Loucy (cell line): ENCODE data around the gene SHC3.

ENCODE experiments used
- H2AFZ ChIP-seq: fragments of 200-600 bp; sonication (generic); 2 replicates; pipeline ENCODE4 v1.6.0; 2016; ENCODE audit warnings: antibody characterized with exemption, mild to moderate bottlenecking, low read length, moderate library complexity
- H3F3A ChIP-seq: fragments of 200-600 bp; 2 replicates; pipeline ENCODE4 v1.6.0; 2016; ENCODE audit warnings: antibody characterized with exemption, low read depth, mild to moderate bottlenecking
- H3K27me3 ChIP-seq: fragments of 200-600 bp; sonication (generic); 2 replicates; pipeline ENCODE4 v1.6.1; 2014; ENCODE audit warnings: low read length, mild to moderate bottlenecking; ENCODE audit not compliant: insufficient read depth, poor library complexity, severe bottlenecking
- H3K36me3 ChIP-seq: fragments of 200-600 bp; sonication (generic); 2 replicates; pipeline ENCODE4 v1.6.1; 2016; ENCODE audit warnings: low read length; ENCODE audit not compliant: insufficient read depth
- H3K4me1 ChIP-seq: fragments of 200-600 bp; sonication (generic); 2 replicates; pipeline ENCODE4 v1.5.1; 2014; ENCODE audit warnings: low read length, mild to moderate bottlenecking; ENCODE audit not compliant: insufficient read depth, poor library complexity, severe bottlenecking
- H3K4me2 ChIP-seq: fragments of 200-600 bp; sonication (generic); 2 replicates; pipeline ENCODE4 v1.6.0; 2014; ENCODE audit warnings: antibody characterized with exemption, low read length, low read depth, mild to moderate bottlenecking; ENCODE audit not compliant: poor library complexity, severe bottlenecking
- H3K4me3 ChIP-seq: fragments of 200-600 bp; sonication (generic); 2 replicates; pipeline ENCODE4 v1.5.1; 2014; ENCODE audit warnings: low read length, mild to moderate bottlenecking, mixed read lengths; ENCODE audit not compliant: poor library complexity, severe bottlenecking
- H3K79me2 ChIP-seq: fragments of 200-600 bp; sonication (generic); 2 replicates; pipeline ENCODE4 v1.6.1; 2014; ENCODE audit warnings: low read length; ENCODE audit not compliant: insufficient read depth
- H3K9ac ChIP-seq: fragments of 200-600 bp; sonication (generic); 2 replicates; pipeline ENCODE4 v1.6.0; 2014; ENCODE audit warnings: mild to moderate bottlenecking, low read depth, low read length, moderate library complexity; ENCODE audit not compliant: poor library complexity, severe bottlenecking
- H3K9me2 ChIP-seq: fragments of 200-600 bp; sonication (generic); replicated peaks from 2 replicates; pipeline ENCODE4 v1.6.1; 2016; ENCODE audit warnings: low read depth, low read length, mixed read lengths
- H3K9me3 ChIP-seq: fragments of 200-600 bp; sonication (generic); 2 replicates; pipeline ENCODE4 v1.6.1; 2014; ENCODE audit warnings: mild to moderate bottlenecking, antibody characterized with exemption, low read length, low read depth; ENCODE audit not compliant: insufficient read depth
- H4K20me1 ChIP-seq: fragments of 200-600 bp; sonication (generic); 2 replicates; pipeline ENCODE4 v1.6.0; 2014; ENCODE audit warnings: antibody characterized with exemption, low read length, mild to moderate bottlenecking; ENCODE audit not compliant: insufficient read depth, poor library complexity, severe bottlenecking
- EZH2phosphoT487 ChIP-seq: fragments of 200-600 bp; IDR thresholded peaks from 2 replicates; pipeline ENCODE4 v1.6.1; 2018; ENCODE audit warnings: antibody characterized with exemption, mild to moderate bottlenecking, moderate library complexity, borderline replicate concordance
- TF ChIP-seq, protein P1 (sequence below): fragments of 200-600 bp; sonication (generic); conservative IDR thresholded peaks from 2 replicates; pipeline ENCODE4 v1.5.1; 2014; ENCODE audit warnings: mild to moderate bottlenecking, antibody characterized with exemption, low read length

SHC3 gene

DNA sequence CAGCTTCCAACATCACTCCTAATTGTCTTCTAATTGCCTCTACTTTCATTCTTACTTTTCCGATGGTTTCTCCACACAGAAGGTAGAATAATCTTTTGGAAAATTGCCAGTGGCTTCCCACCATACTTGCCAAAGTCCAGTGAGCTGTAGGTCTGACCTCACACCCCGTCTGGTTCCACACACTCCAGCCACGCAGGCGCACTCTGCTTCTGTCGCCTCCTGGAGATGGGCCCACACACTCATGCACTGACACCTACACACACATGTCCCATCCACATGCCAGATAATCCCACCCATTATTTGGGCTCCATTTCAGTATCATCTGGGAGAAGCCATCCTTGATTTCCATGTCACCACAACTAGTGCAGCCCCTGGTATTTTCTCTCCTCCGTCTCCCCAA lies 12.7 kb downstream of the SHC3 start:
- Histone ChIP-seq H4K20me1 (no peaks in the 10 kb centered on the region), H3K9ac (no peak overlapping the region), H3K4me1 (no peaks in the 10 kb centered on the region), H3K79me2 (no peaks in the 10 kb centered on the region), H3K9me2 (no peaks in the 10 kb centered on the region), H3K27me3 (no peaks in the 10 kb centered on the region), H3K4me3 (no peak overlapping the region), H3K36me3 (no peaks in the 10 kb centered on the region), H3K9me3 (no peaks in the 10 kb centered on the region), H3K4me2 (no peak overlapping the region), H3F3A (no peaks in the 10 kb centered on the region), H2AFZ (no peak overlapping the region)
- no peak for TF ChIP-seq EZH2phosphoT487
- TF ChIP-seq, protein P1, sequence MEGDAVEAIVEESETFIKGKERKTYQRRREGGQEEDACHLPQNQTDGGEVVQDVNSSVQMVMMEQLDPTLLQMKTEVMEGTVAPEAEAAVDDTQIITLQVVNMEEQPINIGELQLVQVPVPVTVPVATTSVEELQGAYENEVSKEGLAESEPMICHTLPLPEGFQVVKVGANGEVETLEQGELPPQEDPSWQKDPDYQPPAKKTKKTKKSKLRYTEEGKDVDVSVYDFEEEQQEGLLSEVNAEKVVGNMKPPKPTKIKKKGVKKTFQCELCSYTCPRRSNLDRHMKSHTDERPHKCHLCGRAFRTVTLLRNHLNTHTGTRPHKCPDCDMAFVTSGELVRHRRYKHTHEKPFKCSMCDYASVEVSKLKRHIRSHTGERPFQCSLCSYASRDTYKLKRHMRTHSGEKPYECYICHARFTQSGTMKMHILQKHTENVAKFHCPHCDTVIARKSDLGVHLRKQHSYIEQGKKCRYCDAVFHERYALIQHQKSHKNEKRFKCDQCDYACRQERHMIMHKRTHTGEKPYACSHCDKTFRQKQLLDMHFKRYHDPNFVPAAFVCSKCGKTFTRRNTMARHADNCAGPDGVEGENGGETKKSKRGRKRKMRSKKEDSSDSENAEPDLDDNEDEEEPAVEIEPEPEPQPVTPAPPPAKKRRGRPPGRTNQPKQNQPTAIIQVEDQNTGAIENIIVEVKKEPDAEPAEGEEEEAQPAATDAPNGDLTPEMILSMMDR: no peak

DNA sequence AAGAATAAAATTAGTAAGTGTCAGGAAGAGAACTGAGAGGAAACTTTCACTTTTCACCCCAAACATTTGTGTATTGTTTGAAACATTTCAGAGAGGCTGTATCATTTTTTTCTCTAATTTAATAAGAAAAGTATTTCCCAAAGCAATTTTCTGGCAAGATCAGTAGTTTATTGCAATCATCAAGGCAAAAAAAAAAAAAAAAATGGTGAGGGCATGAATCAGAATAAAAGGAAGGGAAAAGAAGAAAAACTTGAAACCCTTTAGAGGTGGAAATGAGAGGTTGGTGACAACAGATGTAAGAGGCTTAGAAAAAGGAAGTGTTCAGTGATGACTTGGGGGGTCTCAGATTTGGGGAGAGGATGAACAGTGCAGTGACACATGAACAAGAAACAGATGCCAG lies 13.3 kb downstream of the SHC3 start:
- Histone ChIP-seq H3K4me2 (no peak overlapping the region), H4K20me1 (no peaks in the 10 kb centered on the region), H3K4me3 (no peak overlapping the region), H3K9me3 (no peaks in the 10 kb centered on the region), H3K9ac (no peak overlapping the region), H3K4me1 (no peaks in the 10 kb centered on the region), H3F3A (no peaks in the 10 kb centered on the region), H3K79me2 (no peaks in the 10 kb centered on the region), H3K9me2 (no peaks in the 10 kb centered on the region), H3K36me3 (no peaks in the 10 kb centered on the region), H3K27me3 (no peaks in the 10 kb centered on the region), H2AFZ (no peak overlapping the region)
- TF ChIP-seq, protein P1: no peak
- no peak for TF ChIP-seq EZH2phosphoT487

DNA sequence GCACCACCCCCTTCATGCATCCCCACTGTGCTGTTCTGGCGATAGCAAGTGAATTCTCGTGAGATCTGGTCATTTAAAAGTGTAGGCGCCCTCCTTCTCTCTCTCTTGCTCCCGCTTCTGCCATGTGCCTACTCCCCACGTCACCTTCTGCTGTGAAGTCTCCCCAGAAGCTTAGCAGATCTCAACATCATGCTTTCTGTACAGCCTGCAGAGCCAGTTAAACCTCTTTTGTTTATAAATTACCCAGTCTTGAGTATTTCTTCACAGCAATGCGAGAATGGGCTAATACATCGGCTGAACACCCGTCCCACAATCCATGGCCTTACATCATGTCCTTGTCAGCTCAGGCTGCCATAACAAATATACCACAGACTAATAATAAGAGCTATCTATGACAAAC lies 17.4 kb downstream of the SHC3 start:
- Histone ChIP-seq H4K20me1 (no peaks in the 10 kb centered on the region), H3F3A (no peaks in the 10 kb centered on the region), H3K9me2 (no peaks in the 10 kb centered on the region), H3K4me3 (no peak overlapping the region), H3K79me2 (no peaks in the 10 kb centered on the region), H3K4me2 (no peak overlapping the region), H3K27me3 (no peaks in the 10 kb centered on the region), H3K4me1 (no peaks in the 10 kb centered on the region), H3K9me3 (no peaks in the 10 kb centered on the region), H3K36me3 (no peaks in the 10 kb centered on the region), H3K9ac (no peak overlapping the region), H2AFZ (no peak overlapping the region)
- TF ChIP-seq, protein P1: no peak
- TF ChIP-seq EZH2phosphoT487: no peak
